SK-N-SH (cell line): ENCODE measurements around the gene CNTNAP1. TPM values are rescaled to one million over a fixed set of nuclear protein-coding genes. Genes with fewer than 3 reads are reported as not detected.

Source experiments
- CTCF ChIA-PET: fragments of 300-600, 350-600 bp; formaldehyde crosslinking; extraction: SDS; loops from one replicate; lab custom pipeline; 2021; lab: Yijun Ruan, JAX
- POLR2A ChIA-PET: fragments of 350-600 bp; sonication (Branson Sonifier 250); formaldehyde crosslinking; extraction: SDS; loops from one replicate; lab custom pipeline; 2020; ENCODE audit warnings: antibody characterized with exemption, inconsistent platforms; lab: Yijun Ruan, JAX
- DNase-seq: peaks from one replicate; pipeline ENCODE4 v3.0.0; 2012
- H2AFZ ChIP-seq: fragments of 200-600 bp; sonication (generic); 2 replicates; pipeline ENCODE4 v1.8.1; 2016; ENCODE audit warnings: antibody characterized with exemption, mild to moderate bottlenecking, low read depth
- H3F3A ChIP-seq: fragments of 200-600 bp; sonication (generic); replicated peaks from 2 replicates; pipeline ENCODE3; 2016; ENCODE audit warnings: antibody characterized with exemption, mild to moderate bottlenecking; ENCODE audit not compliant: insufficient read depth
- H3K27ac ChIP-seq, 2 experiments: fragments of 200-500 bp in 1 of 2; fragments of 200-600 bp in 1 of 2; sonication (Bioruptor generic) in 1 of 2; sonication (generic), shearing (Covaris generic) in 1 of 2; 2 replicates each; pipeline versions ENCODE4 v1.5.1 to v1.6.1; 2014 to 2016; ENCODE audit warnings: low read depth in 2 of 2, inconsistent platforms in 1 of 2, low read length in 1 of 2, mild to moderate bottlenecking in 1 of 2, mixed read lengths in 1 of 2
- H3K27me3 ChIP-seq: fragments of 200-600 bp; sonication (generic), shearing (Covaris generic); 2 replicates; pipeline ENCODE4 v1.6.1; 2016; ENCODE audit warnings: mixed run types; ENCODE audit not compliant: insufficient read depth
- H3K36me3 ChIP-seq, 2 experiments: fragments of 200-500 bp in 1 of 2; fragments of 200-600 bp in 1 of 2; sonication (Bioruptor generic) in 1 of 2; sonication (generic) in 1 of 2; replicated peaks in 1 of 2; 2 replicates each; pipeline versions ENCODE3 to v1.5.1; 2014 to 2016; ENCODE audit warnings: low read length in 1 of 2, mild to moderate bottlenecking in 1 of 2; ENCODE audit not compliant: insufficient read depth in 2 of 2, control insufficient read depth in 1 of 2
- H3K4me1 ChIP-seq, 2 experiments: fragments of 200-500 bp in 1 of 2; fragments of 200-600 bp in 1 of 2; sonication (Bioruptor generic) in 1 of 2; sonication (generic), shearing (Covaris generic) in 1 of 2; 2 replicates each; pipeline versions ENCODE4 v1.5.1 to v1.6.1; 2014 to 2016; ENCODE audit warnings: low read depth in 1 of 2, low read length in 1 of 2, mixed run types in 1 of 2; ENCODE audit not compliant: insufficient read depth in 2 of 2, control insufficient read depth in 1 of 2
- H3K4me2 ChIP-seq: fragments of 200-600 bp; sonication (generic), shearing (Covaris generic); 2 replicates; pipeline ENCODE4 v1.6.1; 2017; ENCODE audit warnings: mixed run types
- H3K4me3 ChIP-seq, 2 experiments: fragments of 200-500 bp in 1 of 2; fragments of 200-600 bp in 1 of 2; sonication (Bioruptor generic) in 1 of 2; sonication (generic), shearing (Covaris generic) in 1 of 2; 2 replicates each; pipeline versions ENCODE4 v1.5.1 to v1.8.1; 2014 to 2016; ENCODE audit warnings: low read depth in 2 of 2, inconsistent platforms in 1 of 2, low read length in 1 of 2, mild to moderate bottlenecking in 1 of 2, mixed read lengths in 1 of 2, moderate library complexity in 1 of 2
- H3K79me2 ChIP-seq: fragments of 200-600 bp; sonication (generic); 2 replicates; pipeline ENCODE4 v1.8.1; 2017; ENCODE audit warnings: mild to moderate bottlenecking; ENCODE audit not compliant: insufficient read depth
- H3K9ac ChIP-seq: fragments of 200-600 bp; sonication (generic); 2 replicates; pipeline ENCODE4 v1.6.1; 2017; ENCODE audit warnings: mixed run types
- H3K9me2 ChIP-seq: fragments of 200-600 bp; sonication (generic); 2 replicates; pipeline ENCODE4 v1.6.1; 2017; ENCODE audit warnings: mixed run types
- H3K9me3 ChIP-seq: fragments of 200-600 bp; sonication (generic); 2 replicates; pipeline ENCODE4 v1.6.1; 2017; ENCODE audit warnings: mixed run types, mild to moderate bottlenecking, moderate library complexity
- H4K20me1 ChIP-seq: fragments of 200-600 bp; sonication (generic); 2 replicates; pipeline ENCODE4 v1.6.1; 2017; ENCODE audit warnings: mild to moderate bottlenecking, mixed run types; ENCODE audit not compliant: insufficient read depth
- CHD2 ChIP-seq: fragments of 150-350 bp; IDR thresholded peaks from 2 replicates; pipeline ENCODE4 v1.6.1; 2018; ENCODE audit warnings: low read length; ENCODE audit not compliant: partially characterized antibody
- EP300 ChIP-seq, 2 experiments: IDR thresholded peaks; 2 replicates each; pipeline versions ENCODE4 v1.4.0 to v1.6.1; 2012; ENCODE audit warnings: borderline replicate concordance in 1 of 2, low read depth in 1 of 2, low read length in 1 of 2
- EZH2phosphoT487 ChIP-seq: fragments of 200-600 bp; sonication (generic); IDR thresholded peaks from 2 replicates; pipeline ENCODE4 v1.6.1; 2017; ENCODE audit warnings: low read depth, mixed run types, mild to moderate bottlenecking, antibody characterized with exemption, moderate library complexity, borderline replicate concordance
- FOSL2 ChIP-seq: IDR thresholded peaks from 2 replicates; pipeline ENCODE4 v1.4.0; 2012; ENCODE audit warnings: low read depth, mild to moderate bottlenecking, moderate library complexity, borderline replicate concordance
- FOXM1 ChIP-seq: IDR thresholded peaks from 2 replicates; pipeline ENCODE4 v1.4.0; 2012; ENCODE audit warnings: low read depth, mild to moderate bottlenecking
- GABPA ChIP-seq: IDR thresholded peaks from 2 replicates; pipeline ENCODE4 v1.4.0; 2012; ENCODE audit warnings: low read depth, mild to moderate bottlenecking
- GATA2 ChIP-seq: sonication (generic); formaldehyde crosslinking; IDR thresholded peaks from 2 replicates; pipeline ENCODE4 v1.5.0; 2020; ENCODE audit warnings: mild to moderate bottlenecking, missing genetic modification reagents
- JUND ChIP-seq: IDR thresholded peaks from 2 replicates; pipeline ENCODE4 v1.4.0; 2012
- MEF2A ChIP-seq: IDR thresholded peaks from 2 replicates; pipeline ENCODE4 v1.4.0; 2012; ENCODE audit warnings: low read depth, borderline replicate concordance
- MXI1 ChIP-seq: IDR thresholded peaks from 2 replicates; pipeline ENCODE4 v1.6.1; 2012; ENCODE audit warnings: mild to moderate bottlenecking, low read depth, low read length, improper control_type of control experiment
- NFIC ChIP-seq: IDR thresholded peaks from 2 replicates; pipeline ENCODE4 v1.4.0; 2012; ENCODE audit warnings: borderline replicate concordance
- PBX3 ChIP-seq: IDR thresholded peaks from 2 replicates; pipeline ENCODE4; 2012
- POLR2AphosphoS5 ChIP-seq: IDR thresholded peaks from 2 replicates; pipeline ENCODE4 v1.6.1; 2012; ENCODE audit warnings: low read depth, low read length
- RAD21 ChIP-seq: IDR thresholded peaks from 2 replicates; pipeline ENCODE4 v1.6.1; 2012; ENCODE audit warnings: mild to moderate bottlenecking, low read length
- RCOR1 ChIP-seq: fragments of 150-350 bp; IDR thresholded peaks from 2 replicates; pipeline ENCODE4 v1.6.1; 2017; ENCODE audit warnings: antibody characterized with exemption, low read length
- RXRA ChIP-seq: IDR thresholded peaks from 2 replicates; pipeline ENCODE4 v1.4.0; 2012; ENCODE audit warnings: low read depth, mild to moderate bottlenecking, borderline replicate concordance
- TAF1 ChIP-seq: IDR thresholded peaks from 2 replicates; pipeline ENCODE4 v1.6.1; 2012; ENCODE audit warnings: low read depth, mild to moderate bottlenecking, low read length, moderate library complexity, borderline replicate concordance
- USF1 ChIP-seq: IDR thresholded peaks from 2 replicates; pipeline ENCODE4 v1.4.0; 2012; ENCODE audit warnings: low read depth, borderline replicate concordance
- USF2 ChIP-seq: fragments of 150-350 bp; IDR thresholded peaks from 2 replicates; pipeline ENCODE4 v1.6.1; 2017; ENCODE audit warnings: antibody characterized with exemption, low read length, low read depth, borderline replicate concordance
- ZBTB33 ChIP-seq: IDR thresholded peaks from 2 replicates; pipeline ENCODE4 v1.4.0; 2012; ENCODE audit warnings: low read depth, borderline replicate concordance
- WGBS: methylation state at CpG from one replicate; pipeline ENCODE4 v1.1.6; 2017; ENCODE audit warnings: low lambda C conversion rate; 5-methylcytosine and 5-hydroxymethylcytosine counted together
- polyA plus RNA-seq, 3 experiments: library from polyadenylated mRNA; depleted of rRNA; stranded (reverse); fragments of >200 nt; gene quantifications; 2 replicates each; pipeline ENCODE4 v1.2.3, GENCODE V29; 2012

Gene CNTNAP1
- polyA plus RNA-seq, 1 of the 3 experiments (the other 2 are of a cell fraction): 92.7 TPM

GRCh38 chr17:42684929-42685556 lies 2.7 kb downstream of the CNTNAP1 start:
- POLR2A ChIA-PET: no interaction called here
- WGBS: 96% methylated on average over 50 of the region's 50 CpGs
- CTCF ChIA-PET: interaction anchor here (2.0 to 4.2 kb wide), 2 partner anchors 17 to 107 kb away, joined by 5 to 47 read pairs; partner anchors contain the start of gene PSMC3IP

GRCh38 chr17:42685831-42686230 lies 3.5 kb downstream of the CNTNAP1 start:
- ChIA-PET CTCF (interaction anchor here (0.6 to 4.2 kb wide), 3 partner anchors 18 to 108 kb away, joined by 3 to 47 read pairs (median 5); partner anchors contain the start of gene PSMC3IP), POLR2A (no interaction called here)
- Histone ChIP-seq H3K9me2 (no peaks in the 10 kb centered on the region), H3K4me1 (peaks cover 0 to 16% of the 10 kb centered on the region in 2 experiments; a peak in 2 of 4 replicates), H3K79me2 (peaks cover 5% of the 10 kb centered on the region), H2AFZ (no peak overlapping the region), H3K36me3 (peaks cover 8 to 30% of the 10 kb centered on the region in 2 experiments), H3K4me2 (no peak overlapping the region), H3K27me3 (no peaks in the 10 kb centered on the region), H3K9me3 (no peaks in the 10 kb centered on the region), H3F3A (peaks cover 13% of the 10 kb centered on the region), H3K27ac (no peak overlapping the region), H3K4me3 (no peak overlapping the region), H3K9ac (no peak overlapping the region), H4K20me1 (no peaks in the 10 kb centered on the region)
- 93% methylated on average over 13 of the region's 14 CpGs for WGBS
- peak; percentile 12 for DNase-seq
- no peak for TF ChIP-seq POLR2AphosphoS5
- TF ChIP-seq RAD21: no peak
- TF ChIP-seq EZH2phosphoT487: no peak
- no peak for TF ChIP-seq NFIC
- TF ChIP-seq RCOR1: no peak
- no peak for TF ChIP-seq RXRA
- TF ChIP-seq MEF2A: no peak
- TF ChIP-seq MXI1: no peak
- TF ChIP-seq FOXM1: no peak
- no peak for TF ChIP-seq EP300 (IDR thresholded peaks at IDR 0.05; ENCODE audit: borderline replicate concordance in 1 of 2, low read depth in 1 of 2, low read length in 1 of 2)
- TF ChIP-seq TAF1: no peak
- TF ChIP-seq GATA2 (CRISPR knock-in tag): no peak
- no peak for TF ChIP-seq FOSL2
- TF ChIP-seq JUND: no peak
- no peak for TF ChIP-seq USF1
- TF ChIP-seq GABPA: no peak
- TF ChIP-seq CHD2: no peak
- TF ChIP-seq ZBTB33: no peak
- TF ChIP-seq PBX3: no peak
- no peak for TF ChIP-seq USF2

More at GRCh38 chr17:42684929-42685556, 2.7 kb downstream of the CNTNAP1 start:
- Histone ChIP-seq H2AFZ (no peak overlapping the region), H3K4me1 (peaks cover 0 to 23% of the 10 kb centered on the region in 2 experiments; a peak in 2 of 4 replicates), H3K27ac (no peak overlapping the region), H3K36me3 (peaks cover 7 to 30% of the 10 kb centered on the region in 2 experiments), H3K9me2 (no peaks in the 10 kb centered on the region), H3F3A (peaks cover 16% of the 10 kb centered on the region), H3K9me3 (no peaks in the 10 kb centered on the region), H4K20me1 (no peaks in the 10 kb centered on the region), H3K4me3 (no peak overlapping the region), H3K79me2 (peaks cover 5% of the 10 kb centered on the region), H3K4me2 (no peak overlapping the region), H3K9ac (no peak overlapping the region), H3K27me3 (no peaks in the 10 kb centered on the region)
- DNase-seq: peak; percentile 9
- TF ChIP-seq TAF1 (no peak), EZH2phosphoT487 (no peak), FOXM1 (no peak), POLR2AphosphoS5 (no peak)
